SK-N-SH treated with all-trans-retinoic acid at 6 μM for 48 hours (cell line): Measurements from ENCODE around the gene AFM.

Source experiments
- ARNTL ChIP-seq: fragments of 450-650 bp; formaldehyde crosslinking; IDR thresholded peaks from 2 replicates; pipeline ENCODE4 v1.5.0; 2020; ENCODE audit warnings: low read depth, mild to moderate bottlenecking, moderate library complexity, borderline replicate concordance
- CREB5 ChIP-seq: fragments of 250-450 bp; sonication (Bioruptor Pico); IDR thresholded peaks from 2 replicates; pipeline ENCODE4 v1.5.1; 2020; ENCODE audit warnings: low read depth, mild to moderate bottlenecking, moderate library complexity
- ESRRG ChIP-seq: fragments of 250-450 bp; sonication (Bioruptor Pico); IDR thresholded peaks from 2 replicates; pipeline ENCODE4 v1.6.1; 2021; ENCODE audit warnings: mild to moderate bottlenecking
- ZFP30 ChIP-seq: fragments of 450-650 bp; formaldehyde crosslinking; IDR thresholded peaks from 2 replicates; pipeline ENCODE4 v1.5.0; 2022; ENCODE audit warnings: mild to moderate bottlenecking, moderate library complexity

DNA sequence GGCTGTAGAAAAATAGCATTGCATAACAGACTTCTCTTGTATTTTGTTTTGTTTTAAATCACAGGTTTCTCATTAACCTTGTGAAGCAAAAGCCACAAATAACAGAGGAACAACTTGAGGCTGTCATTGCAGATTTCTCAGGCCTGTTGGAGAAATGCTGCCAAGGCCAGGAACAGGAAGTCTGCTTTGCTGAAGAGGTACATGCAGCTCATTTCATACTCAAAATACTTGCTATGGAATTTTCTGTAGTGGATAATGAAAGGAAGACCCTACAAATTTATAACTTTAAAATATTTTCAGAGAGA is 27.9 kb upstream of the AFM start:
- TF ChIP-seq CREB5 (CRISPR knock-in tag) (no peak), ZFP30 (CRISPR knock-in tag) (no peak), ESRRG (CRISPR knock-in tag) (no peak), ARNTL (CRISPR knock-in tag) (no peak)
